HG02763 (cell line): ENCODE data around the gene EIF2A.

Source experiments
- ATAC-seq: cut with Tn5 transposase; IDR thresholded peaks from one replicate; pipeline ENCODE4 v1.9.1; 2021; ENCODE audit warnings: mild to moderate bottlenecking, moderate library complexity; ENCODE audit not compliant: unreplicated experiment

The EIF2A gene

GRCh38 chr3:150543128-150543527, 3.5 kb upstream of the EIF2A start:
- ATAC-seq: no peak

GRCh38 chr3:150543531-150543930, 3.1 kb upstream of the EIF2A start:
- ATAC-seq: no peak

DNA sequence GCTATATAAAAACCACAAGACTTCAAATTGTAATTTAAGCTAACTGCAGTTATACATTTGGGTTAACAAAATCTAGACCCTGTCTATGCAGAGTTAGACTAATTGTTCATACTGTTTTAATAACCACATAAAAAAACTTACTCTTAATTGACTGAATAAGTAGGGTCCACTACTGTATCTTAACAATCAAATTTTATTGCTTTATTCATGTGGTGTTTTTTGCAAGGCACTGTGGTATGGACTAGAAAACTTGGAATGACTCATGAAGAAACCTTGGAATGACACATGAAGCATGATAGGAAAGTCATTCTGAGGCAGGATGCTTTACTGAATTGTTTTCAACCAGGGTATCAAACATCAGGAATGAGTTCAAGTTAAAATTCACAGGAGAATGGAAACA, 2.5 kb upstream of the EIF2A start:
- ATAC-seq: no peak

DNA sequence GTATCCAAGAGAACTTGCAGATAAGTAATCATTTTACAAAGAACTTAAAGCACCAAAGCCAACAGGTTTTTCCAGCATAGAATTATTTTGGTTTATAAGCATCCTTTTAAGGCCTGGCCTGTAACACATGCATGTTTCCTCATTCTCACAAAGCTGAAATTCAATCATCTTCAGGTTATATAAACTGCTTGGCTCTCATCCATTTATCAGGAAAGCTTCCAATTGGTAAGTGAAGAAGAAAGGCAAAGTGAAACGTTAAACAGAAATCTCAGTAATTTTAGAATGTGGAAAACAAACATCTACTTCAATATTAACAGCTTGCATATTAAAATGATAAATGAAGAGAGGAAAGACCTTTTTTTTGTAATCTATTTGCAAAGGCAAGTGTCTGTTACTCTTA, 1.9 kb upstream of the EIF2A start:
- ATAC-seq: no peak

- ATAC-seq: peak; percentile 5
Measured at GRCh38 chr3:150545419-150546225, 965 bp upstream of the EIF2A start.

DNA sequence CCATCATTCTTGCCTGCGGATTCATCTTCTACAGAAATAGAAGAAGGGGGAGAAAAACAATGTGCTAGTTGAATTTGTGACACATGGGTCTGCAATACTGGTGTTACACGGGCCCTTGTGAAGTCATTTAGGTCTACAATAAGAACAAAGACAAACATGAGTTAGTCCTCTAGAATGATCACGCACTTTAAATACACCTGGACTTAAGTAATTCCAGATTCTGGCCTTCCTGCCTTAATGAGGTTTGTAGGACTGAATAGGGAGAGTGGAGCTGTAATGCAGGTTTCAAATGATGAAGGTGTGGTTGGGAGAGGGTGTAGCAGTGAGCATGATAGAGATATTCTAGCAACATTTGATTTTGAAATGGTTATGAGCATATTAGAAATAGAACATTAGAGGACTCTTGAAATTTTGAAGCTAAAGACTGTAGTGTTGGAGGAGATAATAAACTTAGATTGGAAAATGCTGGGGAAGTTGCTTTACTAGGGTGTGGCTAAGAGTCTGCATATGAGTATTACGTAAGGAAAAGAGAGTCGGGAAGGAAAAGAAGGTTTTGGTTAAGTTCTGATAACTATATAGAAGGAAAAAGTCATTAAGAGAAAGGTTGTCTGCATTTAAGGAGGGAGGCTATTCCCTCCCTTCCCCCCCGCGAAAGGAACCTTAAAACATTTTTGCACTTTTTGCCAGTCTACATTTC, 606 bp downstream of the EIF2A start:
- ATAC-seq: no peak

DNA sequence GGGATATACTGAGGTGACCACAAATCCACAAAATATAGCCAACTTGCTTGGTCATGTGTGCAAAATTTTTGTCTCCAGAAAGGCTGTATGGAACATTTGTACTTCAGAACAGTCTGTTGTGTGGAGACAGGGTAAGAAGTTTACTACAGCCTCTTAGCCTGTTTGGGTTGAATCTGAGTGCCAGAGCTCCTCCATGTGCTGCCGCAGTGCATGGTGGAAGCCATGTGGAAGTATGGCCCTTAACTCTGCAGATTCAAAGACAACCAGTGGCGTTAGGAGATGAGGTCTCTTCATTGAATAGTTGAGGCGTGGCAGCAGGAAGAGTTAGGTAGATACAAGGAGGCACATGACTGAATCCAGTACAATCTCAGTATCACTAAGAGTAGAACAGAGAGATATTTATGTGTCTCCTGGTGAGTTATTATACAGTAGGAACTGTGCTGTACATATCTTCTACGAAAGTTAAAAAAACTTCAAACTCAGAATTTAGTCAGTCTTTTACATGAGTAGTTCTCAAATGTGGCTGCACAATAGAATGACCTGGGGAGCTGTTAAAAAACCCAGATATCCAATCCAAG, 9.4 kb downstream of the EIF2A start:
- ATAC-seq: no peak

- ATAC-seq: no peak
Measured at GRCh38 chr3:150556792-150557191, 10.2 kb downstream of the EIF2A start.

DNA sequence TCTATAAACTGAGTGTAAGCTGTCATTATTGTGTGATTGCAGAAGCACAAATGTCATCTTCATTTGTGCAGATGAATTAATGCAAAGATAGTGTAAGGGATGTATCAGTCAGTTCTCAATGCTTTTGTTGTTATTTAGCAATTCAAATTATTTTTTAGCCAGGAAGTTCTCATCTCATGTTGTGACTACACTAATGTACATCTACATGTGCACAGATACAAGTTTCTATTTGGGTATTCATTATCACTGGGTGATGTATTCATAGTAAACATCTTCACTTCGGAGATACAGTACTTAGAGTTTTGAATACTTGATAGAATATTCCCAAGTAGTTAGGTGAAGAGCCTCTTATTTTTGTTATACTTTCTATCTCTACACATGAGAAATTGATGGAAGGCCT, 11.1 kb downstream of the EIF2A start:
- no peak for ATAC-seq

GRCh38 chr3:150564243-150564642, 17.7 kb downstream of the EIF2A start:
- no peak for ATAC-seq

DNA sequence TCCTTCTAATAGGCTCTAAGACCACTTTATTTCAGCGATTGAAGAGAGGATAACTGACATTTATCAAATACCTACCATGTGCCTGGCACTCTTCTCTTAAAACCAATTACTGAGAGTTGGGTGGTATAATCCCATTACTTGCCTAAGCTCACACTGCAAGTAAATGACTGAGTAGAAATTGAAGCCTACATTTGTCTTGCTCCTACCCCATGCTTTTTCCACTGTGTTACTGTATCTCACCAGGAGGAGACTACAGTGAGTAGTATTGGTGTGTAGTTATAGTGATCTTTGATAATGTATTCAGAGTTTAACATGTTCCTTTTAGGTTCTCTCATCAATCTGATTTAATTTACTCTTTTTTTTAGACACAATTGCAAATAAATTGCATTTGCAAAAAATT, 20.7 kb downstream of the EIF2A start:
- ATAC-seq: no peak

- ATAC-seq: no peak
Measured at GRCh38 chr3:150577855-150578254, 31.3 kb downstream of the EIF2A start.

- no peak for ATAC-seq
Measured at GRCh38 chr3:150581174-150581573, 34.6 kb downstream of the EIF2A start.

GRCh38 chr3:150582620-150583019, 36.0 kb downstream of the EIF2A start:
- peak; percentile 70 for ATAC-seq

DNA sequence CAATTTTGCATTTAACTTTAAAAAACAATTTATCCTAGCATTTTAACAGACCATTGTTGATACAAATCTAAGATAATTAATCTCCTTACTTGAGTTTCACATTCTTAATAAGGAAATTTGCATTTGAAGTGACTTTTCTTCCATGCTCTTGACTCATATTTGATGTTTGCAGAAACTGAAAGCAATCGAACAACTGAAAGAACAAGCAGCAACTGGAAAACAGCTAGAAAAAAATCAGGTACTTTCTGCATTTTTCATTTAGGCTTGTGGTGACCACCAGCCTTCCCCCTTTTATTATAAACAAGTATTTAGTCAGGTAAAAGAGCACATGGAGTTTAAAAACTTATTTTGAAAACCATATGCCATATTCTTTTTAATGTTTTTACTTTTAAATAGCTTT, 36.4 kb downstream of the EIF2A start:
- ATAC-seq: peak; percentile 55

- ATAC-seq: no peak
Measured at GRCh38 chr3:150588027-150588830, 41.6 kb downstream of the EIF2A start.

DNA sequence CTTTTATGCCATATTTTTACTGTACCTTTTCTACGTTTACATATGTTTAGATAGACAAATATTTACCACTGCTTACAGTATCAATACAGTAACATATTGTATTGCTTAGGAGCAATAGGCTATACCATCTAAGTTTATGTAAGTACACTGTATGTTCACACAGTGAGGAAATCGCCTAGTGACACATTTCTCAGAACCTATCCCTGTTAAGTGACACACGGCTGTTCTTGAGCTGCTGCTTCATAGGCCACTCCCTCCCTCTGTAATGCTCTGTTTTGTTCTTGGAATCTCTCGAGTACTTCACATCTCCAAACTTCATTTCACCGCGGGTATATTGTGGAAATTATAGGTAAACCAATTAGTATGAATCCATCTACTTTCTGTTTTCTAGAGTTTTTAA, 43.2 kb downstream of the EIF2A start:
- no peak for ATAC-seq

DNA sequence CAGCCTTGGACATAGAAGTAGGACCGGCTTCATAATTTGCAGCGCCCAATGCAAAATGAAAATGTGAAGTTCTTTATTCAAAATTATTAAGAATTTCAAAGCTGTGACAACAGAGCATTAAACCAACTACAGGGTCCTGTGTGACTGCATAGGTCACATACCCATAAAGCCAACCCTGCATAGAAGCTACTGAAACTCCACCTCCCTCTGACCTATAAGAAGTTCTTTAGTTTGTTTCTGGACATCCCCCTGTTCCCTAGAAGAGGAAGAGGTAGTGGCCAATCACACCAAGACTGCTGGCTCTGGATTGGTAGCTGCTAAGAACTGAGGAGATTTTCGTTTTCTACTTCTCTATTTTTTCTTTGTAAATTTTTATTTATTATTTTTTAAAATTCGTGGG, 47.6 kb downstream of the EIF2A start:
- ATAC-seq: no peak

DNA sequence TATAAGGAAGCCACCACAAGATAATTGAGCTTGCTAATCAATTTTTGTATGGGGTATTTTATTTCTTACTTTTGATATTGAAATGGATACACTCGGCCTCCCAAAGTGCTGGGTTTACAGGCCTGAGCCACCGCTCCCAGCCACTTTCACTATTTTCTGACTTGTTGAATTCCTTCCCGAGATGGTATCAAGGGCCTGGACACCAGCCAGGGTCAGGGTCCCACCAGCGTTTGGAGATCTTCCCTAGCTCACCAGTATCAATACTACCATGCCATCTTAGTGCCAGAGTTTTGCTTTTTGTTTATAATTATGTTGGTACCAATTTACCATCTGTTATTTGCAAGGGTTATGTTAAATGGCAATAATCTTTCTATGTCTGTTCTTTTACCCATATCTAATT, 51.1 kb downstream of the EIF2A start:
- ATAC-seq: no peak

GRCh38 chr3:150599611-150600297, 53.2 kb downstream of the EIF2A start:
- no peak for ATAC-seq
